ENCODE results near the gene DYNLT4. TPM values are rescaled to one million over a fixed set of nuclear protein-coding genes. Genes with fewer than 3 reads are reported as not detected.

DYNLT4 gene
- total and polyA plus RNA-seq, 4 donors = 0.29 to 0.50 TPM; not detected in 2

- H3K9me3 ChIP-seq (ENCODE audit: control insufficient read depth in 4 of 4, low read length in 3 of 4) = no peaks in the 10 kb centered on the region
- H3K4me3 ChIP-seq (ENCODE audit: low read depth in 1 of 3, low read length in 3 of 3) = no peak overlapping the region
- peaks cover 0 to 3% (median 1%) of the 10 kb centered on the region in 4 donors for H3K4me1 ChIP-seq (ENCODE audit: control insufficient read depth in 4 of 4, insufficient read depth in 4 of 4, low read length in 3 of 4)
- H3K9ac ChIP-seq (ENCODE audit: low read depth in 1 of 2, low read length in 2 of 2) = no peak overlapping the region
- H3K27ac ChIP-seq (ENCODE audit: low read depth in 1 of 2, low read length in 2 of 2) = no peak overlapping the region
- TF ChIP-seq YY1 (IDR thresholded peaks at IDR 0.05) (no peak), ATF3 (IDR thresholded peaks at IDR 0.05) (no peak), EGR1 (IDR thresholded peaks at IDR 0.05; ENCODE audit: low read depth in 2 of 2) (no peak), TAF1 (conservative IDR thresholded peaks at IDR 0.05) (no peak), CTCF (IDR thresholded peaks at IDR 0.05; ENCODE audit: low read depth, low read length, missing input control) (no peak)
- TF ChIP-seq, protein P1, sequence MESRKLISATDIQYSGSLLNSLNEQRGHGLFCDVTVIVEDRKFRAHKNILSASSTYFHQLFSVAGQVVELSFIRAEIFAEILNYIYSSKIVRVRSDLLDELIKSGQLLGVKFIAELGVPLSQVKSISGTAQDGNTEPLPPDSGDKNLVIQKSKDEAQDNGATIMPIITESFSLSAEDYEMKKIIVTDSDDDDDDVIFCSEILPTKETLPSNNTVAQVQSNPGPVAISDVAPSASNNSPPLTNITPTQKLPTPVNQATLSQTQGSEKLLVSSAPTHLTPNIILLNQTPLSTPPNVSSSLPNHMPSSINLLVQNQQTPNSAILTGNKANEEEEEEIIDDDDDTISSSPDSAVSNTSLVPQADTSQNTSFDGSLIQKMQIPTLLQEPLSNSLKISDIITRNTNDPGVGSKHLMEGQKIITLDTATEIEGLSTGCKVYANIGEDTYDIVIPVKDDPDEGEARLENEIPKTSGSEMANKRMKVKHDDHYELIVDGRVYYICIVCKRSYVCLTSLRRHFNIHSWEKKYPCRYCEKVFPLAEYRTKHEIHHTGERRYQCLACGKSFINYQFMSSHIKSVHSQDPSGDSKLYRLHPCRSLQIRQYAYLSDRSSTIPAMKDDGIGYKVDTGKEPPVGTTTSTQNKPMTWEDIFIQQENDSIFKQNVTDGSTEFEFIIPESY (IDR thresholded peaks at IDR 0.05) = no peak
- DNase-seq (ENCODE audit: low spot score) = peak; percentile 76
- WGBS = 88% methylated on average over 10 of the region's 10 CpGs
- no peaks in the 10 kb centered on the region for H3K27me3 ChIP-seq (ENCODE audit: control insufficient read depth in 4 of 4, insufficient read depth in 4 of 4, low read length in 3 of 4)
- H3K36me3 ChIP-seq (ENCODE audit: control insufficient read depth in 4 of 4, insufficient read depth in 3 of 4, low read depth in 1 of 4, low read length in 3 of 4) = no peaks in the 10 kb centered on the region
These were observed 23.8 kb upstream of the DYNLT4 start for GRCh38 chr1:44830900-44831304.

- H3K36me3 ChIP-seq (ENCODE audit: control insufficient read depth in 4 of 4, insufficient read depth in 3 of 4, low read depth in 1 of 4, low read length in 3 of 4) = no peaks in the 10 kb centered on the region
- 86% methylated on average over 12 of the region's 12 CpGs for WGBS
- no peak overlapping the region for H3K4me3 ChIP-seq (ENCODE audit: low read depth in 1 of 3, low read length in 3 of 3)
- no peak overlapping the region for H3K9ac ChIP-seq (ENCODE audit: low read depth in 1 of 2, low read length in 2 of 2)
- H3K4me1 ChIP-seq (ENCODE audit: control insufficient read depth in 4 of 4, insufficient read depth in 4 of 4, low read length in 3 of 4) = peaks cover 0 to 3% (median 1%) of the 10 kb centered on the region in 4 donors
- H3K27me3 ChIP-seq (ENCODE audit: control insufficient read depth in 4 of 4, insufficient read depth in 4 of 4, low read length in 3 of 4) = no peaks in the 10 kb centered on the region
- TF ChIP-seq, protein P2, sequence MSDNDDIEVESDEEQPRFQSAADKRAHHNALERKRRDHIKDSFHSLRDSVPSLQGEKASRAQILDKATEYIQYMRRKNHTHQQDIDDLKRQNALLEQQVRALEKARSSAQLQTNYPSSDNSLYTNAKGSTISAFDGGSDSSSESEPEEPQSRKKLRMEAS (IDR thresholded peaks at IDR 0.05) = no peak
- TF ChIP-seq, protein P3, sequence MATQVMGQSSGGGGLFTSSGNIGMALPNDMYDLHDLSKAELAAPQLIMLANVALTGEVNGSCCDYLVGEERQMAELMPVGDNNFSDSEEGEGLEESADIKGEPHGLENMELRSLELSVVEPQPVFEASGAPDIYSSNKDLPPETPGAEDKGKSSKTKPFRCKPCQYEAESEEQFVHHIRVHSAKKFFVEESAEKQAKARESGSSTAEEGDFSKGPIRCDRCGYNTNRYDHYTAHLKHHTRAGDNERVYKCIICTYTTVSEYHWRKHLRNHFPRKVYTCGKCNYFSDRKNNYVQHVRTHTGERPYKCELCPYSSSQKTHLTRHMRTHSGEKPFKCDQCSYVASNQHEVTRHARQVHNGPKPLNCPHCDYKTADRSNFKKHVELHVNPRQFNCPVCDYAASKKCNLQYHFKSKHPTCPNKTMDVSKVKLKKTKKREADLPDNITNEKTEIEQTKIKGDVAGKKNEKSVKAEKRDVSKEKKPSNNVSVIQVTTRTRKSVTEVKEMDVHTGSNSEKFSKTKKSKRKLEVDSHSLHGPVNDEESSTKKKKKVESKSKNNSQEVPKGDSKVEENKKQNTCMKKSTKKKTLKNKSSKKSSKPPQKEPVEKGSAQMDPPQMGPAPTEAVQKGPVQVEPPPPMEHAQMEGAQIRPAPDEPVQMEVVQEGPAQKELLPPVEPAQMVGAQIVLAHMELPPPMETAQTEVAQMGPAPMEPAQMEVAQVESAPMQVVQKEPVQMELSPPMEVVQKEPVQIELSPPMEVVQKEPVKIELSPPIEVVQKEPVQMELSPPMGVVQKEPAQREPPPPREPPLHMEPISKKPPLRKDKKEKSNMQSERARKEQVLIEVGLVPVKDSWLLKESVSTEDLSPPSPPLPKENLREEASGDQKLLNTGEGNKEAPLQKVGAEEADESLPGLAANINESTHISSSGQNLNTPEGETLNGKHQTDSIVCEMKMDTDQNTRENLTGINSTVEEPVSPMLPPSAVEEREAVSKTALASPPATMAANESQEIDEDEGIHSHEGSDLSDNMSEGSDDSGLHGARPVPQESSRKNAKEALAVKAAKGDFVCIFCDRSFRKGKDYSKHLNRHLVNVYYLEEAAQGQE (IDR thresholded peaks at IDR 0.05) = no peak
- TF ChIP-seq FOXA1 (IDR thresholded peaks at IDR 0.05) (no peak), YY1 (IDR thresholded peaks at IDR 0.05) (no peak), RXRA (IDR thresholded peaks at IDR 0.05) (no peak), HNF4A (conservative IDR thresholded peaks at IDR 0.05) (no peak), SP1 (IDR thresholded peaks at IDR 0.05) (no peak), JUND (IDR thresholded peaks at IDR 0.05) (no peak), NR2F2 (IDR thresholded peaks at IDR 0.05) (no peak), RAD21 (IDR thresholded peaks at IDR 0.05) (no peak), HNF4G (IDR thresholded peaks at IDR 0.05) (no peak), GABPA (IDR thresholded peaks at IDR 0.05 in 1 of 2, conservative IDR thresholded peaks at IDR 0.05 in 1 of 2) (no peak), ATF3 (IDR thresholded peaks at IDR 0.05) (no peak), TAF1 (conservative IDR thresholded peaks at IDR 0.05) (no peak)
- TF ChIP-seq, protein P1 (IDR thresholded peaks at IDR 0.05) = no peak
- peak; percentile 35 for DNase-seq (ENCODE audit: low spot score)
- H3K9me3 ChIP-seq (ENCODE audit: control insufficient read depth in 4 of 4, low read length in 3 of 4) = no peaks in the 10 kb centered on the region
- H3K27ac ChIP-seq (ENCODE audit: low read depth in 1 of 2, low read length in 2 of 2) = no peak overlapping the region
These were observed 22.6 kb upstream of the DYNLT4 start for GRCh38 chr1:44829506-44830384.
